Measurements from ENCODE around the gene IMP4. TPM values are rescaled to one million over a fixed set of nuclear protein-coding genes. Genes with fewer than 3 reads are reported as not detected.

IMP4 gene
- total RNA-seq, 1 experiment from 2014 or later: 101 TPM

DNA sequence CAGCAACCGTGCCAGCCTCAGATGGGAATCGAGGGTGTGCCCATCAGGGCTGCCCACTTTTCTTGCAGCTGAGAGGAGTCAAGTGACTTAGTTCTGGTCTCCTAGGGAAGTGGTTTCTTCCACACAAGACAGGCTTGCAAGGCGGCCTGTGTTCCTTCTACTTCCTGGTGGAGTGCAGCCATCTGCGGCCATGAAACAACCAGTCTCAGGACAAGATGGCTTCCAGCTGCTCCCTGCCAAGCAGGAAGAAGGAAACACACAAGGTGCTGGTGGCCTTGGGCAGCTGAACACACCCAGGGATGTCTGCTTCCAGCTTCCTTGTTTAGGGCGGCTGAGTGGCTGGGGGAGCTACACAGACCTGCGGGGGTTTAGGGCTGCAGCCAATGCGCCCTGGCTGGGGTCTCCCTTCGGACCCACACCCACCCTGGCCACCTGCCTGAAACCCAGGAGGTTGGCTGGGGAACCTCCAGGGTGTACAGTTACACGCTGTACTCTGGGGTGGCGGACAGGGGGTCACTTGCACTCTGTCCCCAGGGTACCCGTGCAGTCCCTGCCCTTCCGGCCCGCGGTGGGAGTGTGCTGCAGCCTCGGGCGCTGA lies 47.9 kb downstream of the IMP4 start:
- Histone ChIP-seq H2BK120ac (ENCODE audit: low read depth, low read length, poor library complexity, severe bottlenecking) (no peak overlapping the region), H3K23ac (ENCODE audit: insufficient read length, low read depth, low read length) (no peak overlapping the region), H3K56ac (ENCODE audit: insufficient read length, low read depth, low read length) (no peak overlapping the region), H3K4me1 (ENCODE audit: insufficient read depth, low read length) (peaks cover 3% of the 10 kb centered on the region; the same call in 1 of the 2 replicates), H2AFZ (ENCODE audit: low read length) (no peak overlapping the region), H3T11ph (ENCODE audit: low read length) (no peak overlapping the region), H3K14ac (ENCODE audit: insufficient read depth, low read length) (no peak overlapping the region), H3K4me2 (ENCODE audit: insufficient read depth, insufficient read length, low read length) (peak overlapping the region; percentile 35), H3K79me1 (ENCODE audit: insufficient read depth, low read depth, low read length, poor library complexity, severe bottlenecking) (no peaks in the 10 kb centered on the region), H3K9me3 (ENCODE audit: control insufficient read depth, low read depth, low read length) (no peaks in the 10 kb centered on the region), H2BK20ac (ENCODE audit: low read depth, low read length, poor library complexity, severe bottlenecking) (no peak overlapping the region), H2BK12ac (ENCODE audit: insufficient read length, low read depth, low read length) (no peak overlapping the region), H2BK5ac (ENCODE audit: insufficient read length, low read length) (no peak overlapping the region), H4K8ac (replicated peaks; ENCODE audit: insufficient read length, low read depth, low read length) (no peak overlapping the region), H2BK15ac (ENCODE audit: low read depth, low read length) (no peak overlapping the region), H3K4ac (ENCODE audit: low read depth, low read length) (no peak overlapping the region), H4K91ac (ENCODE audit: insufficient read length, low read depth, low read length) (no peak overlapping the region), H4K5ac (ENCODE audit: insufficient read length, low read depth, low read length) (no peak overlapping the region), H2AK5ac (ENCODE audit: insufficient read length, low read length) (no peak overlapping the region), H3K9ac (ENCODE audit: extremely low read depth, insufficient read length, low read length) (no peak overlapping the region), H3K27me3 (ENCODE audit: insufficient read depth, low read length) (peaks cover 3% of the 10 kb centered on the region; the same call in 1 of the 2 replicates), H3K18ac (ENCODE audit: insufficient read length, low read depth, low read length) (no peak overlapping the region), H3K23me2 (ENCODE audit: insufficient read length, low read depth, low read length, poor library complexity, severe bottlenecking) (no peaks in the 10 kb centered on the region), H3K27ac (ENCODE audit: insufficient read length, low read depth, low read length) (no peak overlapping the region), H3K79me2 (ENCODE audit: insufficient read depth, low read length) (no peaks in the 10 kb centered on the region), H4K20me1 (ENCODE audit: control insufficient read depth, insufficient read depth, insufficient read length) (no peaks in the 10 kb centered on the region)
- no CpG with 5 or more reads among the region's 16 CpGs for WGBS (ENCODE audit: extremely low coverage, insufficient read length, low lambda C conversion rate)
- Mint-ChIP-seq H3K4me1 (peaks cover 28 to 29% of the 10 kb centered on the region in 2 experiments), H3K9me3 (no peaks in the 10 kb centered on the region; a peak in 1 of 5 replicates), H3K4me3 (peak overlapping the region; percentile 79 to 85), H3K27me3 (ENCODE audit: low read depth) (peaks cover 20% of the 10 kb centered on the region), H3K27ac (no peak overlapping the region), H3K36me3 (ENCODE audit: insufficient read depth in 1 of 3, low read depth in 3 of 3) (no peaks in the 10 kb centered on the region)
- DNase-seq: no peak
- TF ChIP-seq, protein P1, sequence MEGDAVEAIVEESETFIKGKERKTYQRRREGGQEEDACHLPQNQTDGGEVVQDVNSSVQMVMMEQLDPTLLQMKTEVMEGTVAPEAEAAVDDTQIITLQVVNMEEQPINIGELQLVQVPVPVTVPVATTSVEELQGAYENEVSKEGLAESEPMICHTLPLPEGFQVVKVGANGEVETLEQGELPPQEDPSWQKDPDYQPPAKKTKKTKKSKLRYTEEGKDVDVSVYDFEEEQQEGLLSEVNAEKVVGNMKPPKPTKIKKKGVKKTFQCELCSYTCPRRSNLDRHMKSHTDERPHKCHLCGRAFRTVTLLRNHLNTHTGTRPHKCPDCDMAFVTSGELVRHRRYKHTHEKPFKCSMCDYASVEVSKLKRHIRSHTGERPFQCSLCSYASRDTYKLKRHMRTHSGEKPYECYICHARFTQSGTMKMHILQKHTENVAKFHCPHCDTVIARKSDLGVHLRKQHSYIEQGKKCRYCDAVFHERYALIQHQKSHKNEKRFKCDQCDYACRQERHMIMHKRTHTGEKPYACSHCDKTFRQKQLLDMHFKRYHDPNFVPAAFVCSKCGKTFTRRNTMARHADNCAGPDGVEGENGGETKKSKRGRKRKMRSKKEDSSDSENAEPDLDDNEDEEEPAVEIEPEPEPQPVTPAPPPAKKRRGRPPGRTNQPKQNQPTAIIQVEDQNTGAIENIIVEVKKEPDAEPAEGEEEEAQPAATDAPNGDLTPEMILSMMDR (conservative IDR thresholded peaks at IDR 0.05): no peak

Data from H9 (cell line).